ENCODE results near the gene SPRY2. TPM values are rescaled to one million over a fixed set of nuclear protein-coding genes. Genes with fewer than 3 reads are reported as not detected.

Gene SPRY2
- total RNA-seq, 2 experiments from 2014 or later: 0.33 to 0.45 TPM

DNA sequence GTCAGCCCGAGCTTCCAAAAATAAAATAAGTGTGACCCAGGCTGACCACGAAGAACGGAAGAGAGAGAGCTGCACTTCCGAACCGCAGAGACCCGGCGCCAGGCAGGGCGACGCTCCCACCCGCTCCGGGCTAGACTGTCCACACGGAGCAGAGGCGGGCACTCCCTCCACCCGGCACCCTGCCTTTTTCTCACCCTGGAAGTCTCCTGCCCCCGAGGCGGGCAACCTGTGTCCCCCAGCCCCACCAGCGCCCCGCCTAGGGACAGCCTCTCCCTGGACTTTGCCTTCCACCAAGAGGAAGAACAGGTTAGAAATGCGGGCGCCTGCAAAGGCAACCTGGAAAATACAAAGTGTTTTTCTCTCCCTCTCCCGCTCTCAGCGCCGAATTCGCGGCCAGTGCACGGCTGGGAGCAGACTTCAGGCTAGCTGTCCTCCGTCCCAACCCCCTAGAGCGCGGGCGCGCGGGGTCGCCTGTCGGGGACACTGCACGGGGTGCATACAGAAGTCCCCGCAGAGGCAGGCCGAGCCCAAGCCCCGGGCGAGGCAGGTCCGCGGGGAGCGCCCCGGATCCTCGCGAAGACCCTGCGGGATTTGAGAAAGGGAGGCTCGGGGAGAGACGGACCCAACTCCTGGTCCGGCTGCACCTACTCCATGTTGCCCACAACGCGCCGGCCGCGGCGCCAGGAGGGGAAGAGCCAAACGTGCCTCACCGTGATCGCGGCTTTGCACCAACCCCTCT is 845 bp downstream of the SPRY2 start:
- ChIA-PET CTCF (no interaction called here), POLR2A (no interaction called here)
- Histone ChIP-seq H3K36me3 (ENCODE audit: insufficient read depth, low read length) (no peaks in the 10 kb centered on the region), H3K27ac (ENCODE audit: low read depth in 1 of 2, low read length in 2 of 2) (no peak overlapping the region), H3K27me3 (ENCODE audit: control insufficient read depth in 1 of 2, insufficient read depth in 2 of 2, low read length in 2 of 2) (peaks cover 32 to 43% of the 10 kb centered on the region in 2 experiments), H3K4me3 (ENCODE audit: low read length) (peak overlapping the region; percentile 38), H3K9me3 (ENCODE audit: control insufficient read depth in 1 of 2, insufficient read depth in 1 of 2, low read length in 2 of 2) (peaks cover 0 to 23% of the 10 kb centered on the region in 2 experiments), H3K4me1 (ENCODE audit: insufficient read depth, low read length) (peaks cover 40% of the 10 kb centered on the region)
- H3K4me3 Mint-ChIP-seq: peak overlapping the region; percentile 93
- no peaks in the 10 kb centered on the region for H3K36me3 Mint-ChIP-seq (ENCODE audit: low read depth)
- H3K27me3 Mint-ChIP-seq: peaks cover 52% of the 10 kb centered on the region
- peak in 3 of 14 experiments; percentile 13 to 20 (median 14) for DNase-seq
- peaks cover 30% of the 10 kb centered on the region for H3K4me1 Mint-ChIP-seq (ENCODE audit: low read depth)
- H3K9me3 Mint-ChIP-seq: no peaks in the 10 kb centered on the region
- intact Hi-C loops (cut with DNase I, micrococcal nuclease): no loop called here
- ATAC-seq (ENCODE audit: poor library complexity): no peak
- no peak for TF ChIP-seq CTCF (IDR thresholded peaks at IDR 0.05)
- H3K27ac Mint-ChIP-seq: no peak overlapping the region

DNA sequence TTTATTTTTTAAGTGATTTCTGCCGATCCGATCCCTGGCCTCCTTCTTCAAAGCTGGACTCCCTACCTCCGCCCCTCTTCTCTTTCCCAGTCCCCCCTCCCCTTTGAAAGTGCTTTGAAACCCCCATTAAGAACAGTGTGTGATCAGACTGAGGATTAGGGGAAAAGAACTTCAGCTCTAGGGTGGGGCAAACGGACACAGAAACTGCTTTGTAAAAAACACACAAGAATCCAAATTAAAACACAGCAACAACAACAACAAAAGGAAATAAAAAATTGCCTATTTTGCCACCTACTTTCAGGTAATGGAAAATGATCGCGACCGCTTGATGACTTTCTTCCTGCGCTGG is 1.4 kb downstream of the SPRY2 start:
- CTCF ChIA-PET: no interaction called here
- Mint-ChIP-seq H3K4me3 (no peak overlapping the region), H3K27ac (no peak overlapping the region), H3K27me3 (peaks cover 51% of the 10 kb centered on the region), H3K4me1 (ENCODE audit: low read depth) (peaks cover 30% of the 10 kb centered on the region), H3K9me3 (no peaks in the 10 kb centered on the region), H3K36me3 (ENCODE audit: low read depth) (no peaks in the 10 kb centered on the region)
- Histone ChIP-seq H3K9me3 (ENCODE audit: control insufficient read depth in 1 of 2, insufficient read depth in 1 of 2, low read length in 2 of 2) (peaks cover 0 to 23% of the 10 kb centered on the region in 2 experiments), H3K36me3 (ENCODE audit: insufficient read depth, low read length) (no peaks in the 10 kb centered on the region), H3K4me3 (ENCODE audit: low read length) (peak overlapping the region; percentile 38), H3K4me1 (ENCODE audit: insufficient read depth, low read length) (peaks cover 40% of the 10 kb centered on the region), H3K27ac (ENCODE audit: low read depth in 1 of 2, low read length in 2 of 2) (no peak overlapping the region), H3K27me3 (ENCODE audit: control insufficient read depth in 1 of 2, insufficient read depth in 2 of 2, low read length in 2 of 2) (peaks cover 32 to 39% of the 10 kb centered on the region in 2 experiments)
- intact Hi-C loops (cut with DNase I, micrococcal nuclease): no loop called here
- DNase-seq (no peak), ATAC-seq (ENCODE audit: poor library complexity) (no peak)
- no peak for TF ChIP-seq CTCF (IDR thresholded peaks at IDR 0.05)
- POLR2A ChIA-PET: no interaction called here

- Mint-ChIP-seq H3K27ac (no peak overlapping the region), H3K4me3 (no peak overlapping the region), H3K4me1 (ENCODE audit: low read depth) (peaks cover 30% of the 10 kb centered on the region), H3K27me3 (peaks cover 48% of the 10 kb centered on the region), H3K36me3 (ENCODE audit: low read depth) (no peaks in the 10 kb centered on the region), H3K9me3 (no peaks in the 10 kb centered on the region)
- CTCF ChIA-PET: no interaction called here
- Histone ChIP-seq H3K36me3 (ENCODE audit: insufficient read depth, low read length) (no peaks in the 10 kb centered on the region), H3K4me1 (ENCODE audit: insufficient read depth, low read length) (peaks cover 40% of the 10 kb centered on the region), H3K27me3 (ENCODE audit: control insufficient read depth in 1 of 2, insufficient read depth in 2 of 2, low read length in 2 of 2) (peaks cover 32 to 36% of the 10 kb centered on the region in 2 experiments), H3K27ac (ENCODE audit: low read depth in 1 of 2, low read length in 2 of 2) (no peak overlapping the region), H3K9me3 (ENCODE audit: control insufficient read depth in 1 of 2, insufficient read depth in 1 of 2, low read length in 2 of 2) (peaks cover 0 to 26% of the 10 kb centered on the region in 2 experiments), H3K4me3 (ENCODE audit: low read length) (peak overlapping the region; percentile 38)
- intact Hi-C loops (cut with DNase I, micrococcal nuclease): no loop called here
- no peak for TF ChIP-seq CTCF (IDR thresholded peaks at IDR 0.05)
- ATAC-seq (ENCODE audit: poor library complexity) (no peak), DNase-seq (peak in 2 of 14 experiments; percentile 29 to 31)
- POLR2A ChIA-PET: no interaction called here
Observed at GRCh38 chr13:80338781-80339562, 2.0 kb downstream of the SPRY2 start.
